HG03159 (cell line): Measurements from ENCODE around the gene PRKCA.
"Not testable (repeated sequence)": the region's sequence is repeated elsewhere in the genome, so short reads cannot be mapped to it uniquely, and the experiment has no call there.

Source experiments
- ATAC-seq: cut with Tn5 transposase; IDR thresholded peaks from one replicate; pipeline ENCODE4 v1.9.1; 2021; ENCODE audit warnings: mild to moderate bottlenecking, moderate library complexity; ENCODE audit not compliant: unreplicated experiment

The PRKCA gene

GRCh38 chr17:66432996-66433551 is 130.7 kb downstream of the PRKCA start:
- ATAC-seq: no peak

GRCh38 chr17:66435182-66435581 is 132.8 kb downstream of the PRKCA start:
- ATAC-seq: no peak

- ATAC-seq: no peak
Observed at GRCh38 chr17:66436631-66437030, 134.2 kb downstream of the PRKCA start.

- no peak for ATAC-seq
Observed at GRCh38 chr17:66437476-66438026, 135.1 kb downstream of the PRKCA start.

- ATAC-seq: no peak
Observed at GRCh38 chr17:66438101-66438500, 135.7 kb downstream of the PRKCA start.

GRCh38 chr17:66441101-66441661 is 138.8 kb downstream of the PRKCA start:
- peak; percentile 90 for ATAC-seq

- ATAC-seq: no peak
Observed at GRCh38 chr17:66443166-66443565, 140.8 kb downstream of the PRKCA start.

- no peak for ATAC-seq
Observed at GRCh38 chr17:66443606-66444005, 141.2 kb downstream of the PRKCA start.

- no peak for ATAC-seq
Observed at GRCh38 chr17:66444031-66444430, 141.6 kb downstream of the PRKCA start.

- no peak for ATAC-seq
Observed at GRCh38 chr17:66445229-66445628, 142.8 kb downstream of the PRKCA start.

- no peak for ATAC-seq
Observed at GRCh38 chr17:66446419-66446818, 144.0 kb downstream of the PRKCA start.

- ATAC-seq: no peak
Observed at GRCh38 chr17:66447159-66447558, 144.7 kb downstream of the PRKCA start.

- no peak for ATAC-seq
Observed at GRCh38 chr17:66448026-66448639, 145.7 kb downstream of the PRKCA start.

GRCh38 chr17:66449418-66449977 is 147.1 kb downstream of the PRKCA start:
- ATAC-seq: no peak

GRCh38 chr17:66450008-66450851 is 147.8 kb downstream of the PRKCA start:
- ATAC-seq: no peak

- ATAC-seq: no peak
Observed at GRCh38 chr17:66450852-66451158, 148.4 kb downstream of the PRKCA start.

GRCh38 chr17:66451188-66452149 is 149.1 kb downstream of the PRKCA start:
- ATAC-seq: no peak

GRCh38 chr17:66455060-66455459 is 152.6 kb downstream of the PRKCA start:
- no peak for ATAC-seq

- ATAC-seq: not testable (repeated sequence)
Observed at GRCh38 chr17:66457499-66457898, 155.1 kb downstream of the PRKCA start.

GRCh38 chr17:66458782-66459181 is 156.4 kb downstream of the PRKCA start:
- no peak for ATAC-seq
